Lower leg skin (tissue), 4 donors: ENCODE results near the gene UNC93B1. TPM values are rescaled to one million over a fixed set of nuclear protein-coding genes. Genes with fewer than 3 reads are reported as not detected.

Experiments
- DNase-seq, 2 donors: peaks; one replicate each; pipeline ENCODE4 v3.0.0-alpha.2; 2019; ENCODE audit warnings: low spot score in 2 of 2
- H3K4me3 ChIP-seq: fragments of 200-600 bp; sonication (generic); 2 replicates; pipeline ENCODE4 v1.5.1; 2017; ENCODE audit warnings: mild to moderate bottlenecking, low read depth; ENCODE audit not compliant: poor library complexity, severe bottlenecking
- POLR2A ChIP-seq, 2 donors: fragments of 450-650 bp; IDR thresholded peaks; one replicate each; pipeline ENCODE4 v1.6.1; 2016 to 2017; ENCODE audit warnings: antibody characterized with exemption in 2 of 2, mild to moderate bottlenecking in 1 of 2, moderate library complexity in 1 of 2
- whole genome bisulfite sequencing, 2 donors: methylation state at CpG; one replicate each; pipeline ENCODE4 v1.1.5; 2018; 5-methylcytosine and 5-hydroxymethylcytosine counted together
- intact Hi-C: fragments of 100-400 bp; cut with DNase I; formaldehyde crosslinking; loops from one replicate; pipeline ENCODE4 v1.15.0; 2023; ENCODE audit warnings: low total_unique reads
- total RNA-seq, 4 donors: library from RNA; depleted of rRNA; stranded (reverse); fragments of >200 nt; gene quantifications; one replicate each; pipeline ENCODE4 v1.1.0, GENCODE V29; 2016
- TF ChIP-seq, protein P1 (sequence below), 3 donors: fragments of 450-650 bp; IDR thresholded peaks; one replicate each; pipeline ENCODE4 v1.5.1; 2016; ENCODE audit warnings: antibody characterized with exemption in 3 of 3, mild to moderate bottlenecking in 3 of 3, moderate library complexity in 2 of 3

UNC93B1 gene
- total RNA-seq, 4 donors from 2014 or later: 29.2 to 47.2 (median 44.3) TPM

DNA sequence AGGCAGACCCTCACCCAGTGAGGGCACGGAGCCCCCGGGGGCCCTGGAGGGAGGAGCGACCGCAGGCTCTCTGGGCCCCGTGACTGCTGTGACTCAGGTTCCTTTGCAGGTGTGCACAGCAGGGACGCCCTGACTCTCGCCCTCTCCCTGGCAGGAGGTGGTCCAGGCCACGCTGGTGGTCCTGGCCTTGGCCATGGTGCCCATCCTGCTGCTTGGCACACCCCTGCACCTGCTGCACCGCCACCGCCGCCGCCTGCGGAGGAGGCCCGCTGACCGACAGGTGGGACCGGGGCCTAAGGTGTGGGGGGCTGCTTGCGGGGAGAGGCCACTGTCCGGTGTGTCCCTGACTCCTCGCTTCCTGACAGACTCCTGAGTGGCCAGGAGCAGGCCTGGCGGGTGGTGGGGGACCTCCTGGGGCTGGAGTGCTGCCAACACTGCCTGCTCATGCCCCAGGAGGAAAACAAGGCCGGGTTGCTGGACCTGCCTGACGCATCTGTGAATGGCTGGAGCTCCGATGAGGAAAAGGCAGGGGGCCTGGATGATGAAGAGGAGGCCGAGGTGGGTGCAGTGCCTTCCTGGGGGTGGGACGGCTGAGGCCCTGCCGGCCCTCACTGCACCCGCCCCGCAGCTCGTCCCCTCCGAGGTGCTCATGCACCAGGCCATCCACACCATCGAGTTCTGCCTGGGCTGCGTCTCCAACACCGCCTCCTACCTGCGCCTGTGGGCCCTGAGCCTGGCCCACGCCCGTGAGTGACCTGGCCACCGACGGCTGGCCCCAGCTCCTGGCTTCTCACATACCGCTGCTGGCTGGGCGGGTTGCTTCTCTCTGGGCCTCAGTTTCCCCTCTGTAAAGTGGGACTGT, 45.8 kb upstream of the UNC93B1 start:
- H3K4me3 ChIP-seq: no peak overlapping the region
- 91 to 94% methylated on average over 34 to 37 of the region's 40 CpGs for WGBS, 2 donors
- intact Hi-C loops: no loop called here
- no peak for DNase-seq
- no peak for TF ChIP-seq POLR2A (IDR thresholded peaks at IDR 0.05)
- TF ChIP-seq, protein P1, sequence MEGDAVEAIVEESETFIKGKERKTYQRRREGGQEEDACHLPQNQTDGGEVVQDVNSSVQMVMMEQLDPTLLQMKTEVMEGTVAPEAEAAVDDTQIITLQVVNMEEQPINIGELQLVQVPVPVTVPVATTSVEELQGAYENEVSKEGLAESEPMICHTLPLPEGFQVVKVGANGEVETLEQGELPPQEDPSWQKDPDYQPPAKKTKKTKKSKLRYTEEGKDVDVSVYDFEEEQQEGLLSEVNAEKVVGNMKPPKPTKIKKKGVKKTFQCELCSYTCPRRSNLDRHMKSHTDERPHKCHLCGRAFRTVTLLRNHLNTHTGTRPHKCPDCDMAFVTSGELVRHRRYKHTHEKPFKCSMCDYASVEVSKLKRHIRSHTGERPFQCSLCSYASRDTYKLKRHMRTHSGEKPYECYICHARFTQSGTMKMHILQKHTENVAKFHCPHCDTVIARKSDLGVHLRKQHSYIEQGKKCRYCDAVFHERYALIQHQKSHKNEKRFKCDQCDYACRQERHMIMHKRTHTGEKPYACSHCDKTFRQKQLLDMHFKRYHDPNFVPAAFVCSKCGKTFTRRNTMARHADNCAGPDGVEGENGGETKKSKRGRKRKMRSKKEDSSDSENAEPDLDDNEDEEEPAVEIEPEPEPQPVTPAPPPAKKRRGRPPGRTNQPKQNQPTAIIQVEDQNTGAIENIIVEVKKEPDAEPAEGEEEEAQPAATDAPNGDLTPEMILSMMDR (IDR thresholded peaks at IDR 0.05): no peak

- TF ChIP-seq, protein P1 (IDR thresholded peaks at IDR 0.05): no peak
- no peak for TF ChIP-seq POLR2A (IDR thresholded peaks at IDR 0.05)
- intact Hi-C loops: no loop called here
- DNase-seq: no peak
- no peak overlapping the region for H3K4me3 ChIP-seq
- WGBS, 2 donors: 91 to 92% methylated on average over 27 to 34 of the region's 35 CpGs
Observed at GRCh38 chr11:68048681-68049508, 45.0 kb upstream of the UNC93B1 start.

DNA sequence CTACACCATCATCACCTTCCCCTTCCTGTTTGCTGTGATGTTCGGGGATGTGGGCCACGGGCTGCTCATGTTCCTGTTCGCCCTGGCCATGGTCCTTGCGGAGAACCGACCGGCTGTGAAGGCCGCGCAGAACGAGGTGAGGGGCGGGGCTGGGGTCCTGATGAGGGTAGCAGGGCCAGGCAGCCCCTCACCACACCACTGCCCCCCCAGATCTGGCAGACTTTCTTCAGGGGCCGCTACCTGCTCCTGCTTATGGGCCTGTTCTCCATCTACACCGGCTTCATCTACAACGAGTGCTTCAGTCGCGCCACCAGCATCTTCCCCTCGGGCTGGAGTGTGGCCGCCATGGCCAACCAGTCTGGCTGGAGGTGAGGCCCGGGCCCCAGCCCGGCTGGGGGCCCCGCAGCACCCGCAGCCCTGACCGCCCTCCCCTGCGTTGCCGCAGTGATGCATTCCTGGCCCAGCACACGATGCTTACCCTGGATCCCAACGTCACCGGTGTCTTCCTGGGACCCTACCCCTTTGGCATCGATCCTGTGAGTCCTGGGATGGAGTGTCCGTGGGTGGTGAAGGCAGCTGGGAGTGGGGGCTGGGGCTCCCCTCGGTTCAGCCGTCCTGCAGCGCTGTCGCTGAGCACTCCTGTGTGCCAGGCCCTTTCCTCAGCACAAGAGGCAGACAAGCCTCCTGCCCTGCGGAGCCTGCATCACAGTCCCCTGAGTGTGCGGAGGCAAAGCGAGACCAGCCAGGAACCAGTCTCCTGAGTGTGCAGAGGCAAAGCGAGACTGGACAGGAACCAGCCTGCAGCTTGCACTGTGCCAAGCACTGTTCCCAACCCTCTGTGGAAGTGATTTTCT, 43.8 kb upstream of the UNC93B1 start:
- no peak overlapping the region for H3K4me3 ChIP-seq
- 73 to 78% methylated on average over 30 to 36 of the region's 37 CpGs for WGBS, 2 donors
- TF ChIP-seq, protein P1 (IDR thresholded peaks at IDR 0.05): no peak
- TF ChIP-seq POLR2A (IDR thresholded peaks at IDR 0.05): no peak
- intact Hi-C loops: no loop called here
- DNase-seq: no peak

DNA sequence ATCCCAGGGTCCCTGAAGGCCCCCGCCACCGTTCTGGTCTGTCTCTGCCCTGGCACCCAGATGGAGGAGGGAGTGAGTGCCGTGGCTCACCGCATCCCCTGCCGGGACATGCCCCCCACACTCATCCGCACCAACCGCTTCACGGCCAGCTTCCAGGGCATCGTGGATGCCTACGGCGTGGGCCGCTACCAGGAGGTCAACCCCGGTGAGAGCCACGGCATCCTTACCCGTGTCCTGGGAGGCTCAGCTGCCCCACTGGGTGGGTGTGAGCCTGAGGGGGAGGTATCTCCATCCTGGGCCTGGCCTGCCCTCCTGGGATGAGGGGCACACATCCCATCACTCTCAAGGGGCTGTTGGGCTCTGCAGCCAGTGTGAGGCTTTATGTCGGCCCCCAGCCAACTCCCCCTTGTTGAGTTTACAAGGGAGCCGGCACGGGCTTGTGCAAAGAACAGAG, 41.0 kb upstream of the UNC93B1 start:
- TF ChIP-seq, protein P1 (IDR thresholded peaks at IDR 0.05): no peak
- TF ChIP-seq POLR2A (IDR thresholded peaks at IDR 0.05): no peak
- intact Hi-C loops: no loop called here
- H3K4me3 ChIP-seq: no peak overlapping the region
- DNase-seq: no peak
- WGBS, 2 donors: 93 to 95% methylated on average over 17 of the region's 18 CpGs

DNA sequence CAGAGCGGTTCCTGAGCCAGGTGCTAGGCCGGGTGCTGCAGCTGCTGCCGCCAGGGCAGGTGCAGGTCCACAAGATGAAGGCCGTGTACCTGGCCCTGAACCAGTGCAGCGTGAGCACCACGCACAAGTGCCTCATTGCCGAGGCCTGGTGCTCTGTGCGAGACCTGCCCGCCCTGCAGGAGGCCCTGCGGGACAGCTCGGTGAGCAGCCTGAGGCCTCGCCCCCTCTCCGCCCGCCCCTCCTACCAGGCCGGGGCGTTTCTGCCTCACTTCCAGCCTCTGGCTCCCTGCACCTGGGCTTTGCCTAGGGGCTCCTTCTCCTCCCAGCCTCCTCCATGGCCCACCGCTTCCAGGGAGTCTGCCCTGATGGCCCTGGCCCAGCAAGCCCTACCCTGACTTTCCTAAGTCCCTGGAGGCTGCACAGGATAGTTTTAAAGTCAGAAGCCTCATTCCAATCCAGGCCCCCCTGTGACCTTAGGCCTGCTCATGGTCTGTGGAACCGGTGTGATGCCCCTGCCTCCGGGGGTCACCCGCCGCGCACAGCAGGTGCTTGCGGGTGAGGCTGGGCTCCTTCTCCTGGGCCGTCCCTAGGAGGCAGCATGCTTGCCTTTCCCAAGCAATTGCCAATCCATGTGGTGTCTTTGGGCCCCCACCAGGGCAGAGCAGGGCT, 40.4 kb upstream of the UNC93B1 start:
- intact Hi-C loops: no loop called here
- TF ChIP-seq, protein P1 (IDR thresholded peaks at IDR 0.05): no peak
- TF ChIP-seq POLR2A (IDR thresholded peaks at IDR 0.05): no peak
- no peak for DNase-seq
- WGBS, 2 donors: 82 to 90% methylated on average over 19 to 24 of the region's 24 CpGs
- no peak overlapping the region for H3K4me3 ChIP-seq
